ENCODE data around the gene MLLT10.

The MLLT10 gene

GRCh38 chr10:21634599-21635365 lies 100.8 kb downstream of the MLLT10 start:
- no peak for TF ChIP-seq TAF1 (IDR thresholded peaks at IDR 0.05; ENCODE audit: borderline replicate concordance, insufficient read depth, low read length)
- no peak for TF ChIP-seq REST (IDR thresholded peaks at IDR 0.05; ENCODE audit: insufficient read depth in 1 of 2, low read depth in 2 of 2, low read length in 2 of 2)
- no peak for TF ChIP-seq POLR2AphosphoS5 (IDR thresholded peaks at IDR 0.05; ENCODE audit: low read depth, low read length)
- no peak for TF ChIP-seq SIN3A (IDR thresholded peaks at IDR 0.05; ENCODE audit: borderline replicate concordance, insufficient read depth, low read length)
- TF ChIP-seq FOXP2 (optimal IDR thresholded peaks at IDR 0.05; ENCODE audit: borderline replicate concordance, extremely low read depth, extremely low read length, insufficient read depth) = no peak

- TF ChIP-seq REST (IDR thresholded peaks at IDR 0.05; ENCODE audit: insufficient read depth in 1 of 2, low read depth in 2 of 2, low read length in 2 of 2) (no peak), POLR2AphosphoS5 (IDR thresholded peaks at IDR 0.05; ENCODE audit: low read depth, low read length) (no peak), SIN3A (IDR thresholded peaks at IDR 0.05; ENCODE audit: borderline replicate concordance, insufficient read depth, low read length) (no peak), FOXP2 (optimal IDR thresholded peaks at IDR 0.05; ENCODE audit: borderline replicate concordance, extremely low read depth, extremely low read length, insufficient read depth) (no peak), TAF1 (IDR thresholded peaks at IDR 0.05; ENCODE audit: borderline replicate concordance, insufficient read depth, low read length) (no peak)
These were observed 103.8 kb downstream of the MLLT10 start for GRCh38 chr10:21637795-21638194.

- TF ChIP-seq FOXP2 (optimal IDR thresholded peaks at IDR 0.05; ENCODE audit: borderline replicate concordance, extremely low read depth, extremely low read length, insufficient read depth) = no peak
- TF ChIP-seq TAF1 (IDR thresholded peaks at IDR 0.05; ENCODE audit: borderline replicate concordance, insufficient read depth, low read length) = no peak
- no peak for TF ChIP-seq POLR2AphosphoS5 (IDR thresholded peaks at IDR 0.05; ENCODE audit: low read depth, low read length)
- TF ChIP-seq SIN3A (IDR thresholded peaks at IDR 0.05; ENCODE audit: borderline replicate concordance, insufficient read depth, low read length) = no peak
- no peak for TF ChIP-seq REST (IDR thresholded peaks at IDR 0.05; ENCODE audit: insufficient read depth in 1 of 2, low read depth in 2 of 2, low read length in 2 of 2)
These were observed 104.6 kb downstream of the MLLT10 start for GRCh38 chr10:21638681-21639080.

- TF ChIP-seq FOXP2 (optimal IDR thresholded peaks at IDR 0.05; ENCODE audit: borderline replicate concordance, extremely low read depth, extremely low read length, insufficient read depth) (no peak), SIN3A (IDR thresholded peaks at IDR 0.05; ENCODE audit: borderline replicate concordance, insufficient read depth, low read length) (no peak), TAF1 (IDR thresholded peaks at IDR 0.05; ENCODE audit: borderline replicate concordance, insufficient read depth, low read length) (no peak), REST (IDR thresholded peaks at IDR 0.05; ENCODE audit: insufficient read depth in 1 of 2, low read depth in 2 of 2, low read length in 2 of 2) (no peak), POLR2AphosphoS5 (IDR thresholded peaks at IDR 0.05; ENCODE audit: low read depth, low read length) (no peak)
These were observed 114.0 kb downstream of the MLLT10 start for GRCh38 chr10:21648040-21648439.
